ENCODE measurements around the gene RHOBTB1. TPM values are rescaled to one million over a fixed set of nuclear protein-coding genes. Genes with fewer than 3 reads are reported as not detected.
"Not testable (repeated sequence)": the region's sequence is repeated elsewhere in the genome, so short reads cannot be mapped to it uniquely, and the experiment has no call there.

The RHOBTB1 gene
- total RNA-seq, 1 donor from 2014 or later = 14.4 TPM

GRCh38 chr10:60977161-60978122, 33.5 kb upstream of the RHOBTB1 start:
- DNase-seq = no peak
- no peaks in the 10 kb centered on the region for H3K36me3 Mint-ChIP-seq (ENCODE audit: unreplicated experiment)
- no peaks in the 10 kb centered on the region for H3K27me3 Mint-ChIP-seq (ENCODE audit: unreplicated experiment)
- no peaks in the 10 kb centered on the region for H3K9me3 Mint-ChIP-seq (ENCODE audit: unreplicated experiment)
- no peak for TF ChIP-seq CTCF (IDR thresholded peaks at IDR 0.05; ENCODE audit: partially characterized antibody, unreplicated experiment)
- H3K4me3 Mint-ChIP-seq (ENCODE audit: unreplicated experiment) = no peak overlapping the region
- no peaks in the 10 kb centered on the region for H3K4me1 Mint-ChIP-seq (ENCODE audit: low read depth, unreplicated experiment)
- no peak overlapping the region for H3K27ac Mint-ChIP-seq (ENCODE audit: unreplicated experiment)

GRCh38 chr10:60976687-60977086, 32.7 kb upstream of the RHOBTB1 start:
- H3K4me3 Mint-ChIP-seq (ENCODE audit: unreplicated experiment) = no peak overlapping the region
- TF ChIP-seq CTCF (IDR thresholded peaks at IDR 0.05; ENCODE audit: partially characterized antibody, unreplicated experiment) = no peak
- DNase-seq = no peak
- no peaks in the 10 kb centered on the region for H3K27me3 Mint-ChIP-seq (ENCODE audit: unreplicated experiment)
- H3K4me1 Mint-ChIP-seq (ENCODE audit: low read depth, unreplicated experiment) = no peaks in the 10 kb centered on the region
- H3K9me3 Mint-ChIP-seq (ENCODE audit: unreplicated experiment) = no peaks in the 10 kb centered on the region
- H3K36me3 Mint-ChIP-seq (ENCODE audit: unreplicated experiment) = no peaks in the 10 kb centered on the region
- no peak overlapping the region for H3K27ac Mint-ChIP-seq (ENCODE audit: unreplicated experiment)

DNA sequence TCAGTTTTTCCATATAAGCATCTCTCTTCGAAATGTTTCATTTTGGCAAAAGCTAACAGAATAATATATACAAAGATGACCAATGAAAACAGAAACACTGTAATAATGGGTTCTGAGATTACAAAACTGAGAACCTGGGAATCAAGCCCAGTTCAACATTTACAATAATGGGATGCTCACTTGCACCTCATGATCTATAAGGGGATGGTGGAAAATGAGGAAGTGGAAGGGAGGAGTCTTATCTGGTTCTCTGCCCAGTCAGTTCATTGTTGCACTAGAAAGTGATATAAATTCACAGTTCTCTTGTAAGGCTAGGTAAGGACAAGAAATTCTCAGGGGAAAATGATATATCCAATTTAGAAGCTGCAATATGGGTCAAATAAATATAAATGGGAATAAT, 31.7 kb upstream of the RHOBTB1 start:
- H3K4me1 Mint-ChIP-seq (ENCODE audit: low read depth, unreplicated experiment) = no peaks in the 10 kb centered on the region

GRCh38 chr10:60974463-60975149, 30.6 kb upstream of the RHOBTB1 start:
- H3K4me1 Mint-ChIP-seq (ENCODE audit: low read depth, unreplicated experiment) = no peaks in the 10 kb centered on the region
- H3K27ac Mint-ChIP-seq (ENCODE audit: unreplicated experiment) = no peak overlapping the region
- H3K36me3 Mint-ChIP-seq (ENCODE audit: unreplicated experiment) = no peaks in the 10 kb centered on the region
- DNase-seq = no peak
- no peak overlapping the region for H3K4me3 Mint-ChIP-seq (ENCODE audit: unreplicated experiment)
- no peaks in the 10 kb centered on the region for H3K9me3 Mint-ChIP-seq (ENCODE audit: unreplicated experiment)
- no peaks in the 10 kb centered on the region for H3K27me3 Mint-ChIP-seq (ENCODE audit: unreplicated experiment)
- no peak for TF ChIP-seq CTCF (IDR thresholded peaks at IDR 0.05; ENCODE audit: partially characterized antibody, unreplicated experiment)

More for the DNA sequence above, 31.7 kb upstream of the RHOBTB1 start:
- Mint-ChIP-seq H3K4me3 (ENCODE audit: unreplicated experiment) (no peak overlapping the region), H3K27ac (ENCODE audit: unreplicated experiment) (no peak overlapping the region), H3K9me3 (ENCODE audit: unreplicated experiment) (no peaks in the 10 kb centered on the region), H3K36me3 (ENCODE audit: unreplicated experiment) (no peaks in the 10 kb centered on the region), H3K27me3 (ENCODE audit: unreplicated experiment) (no peaks in the 10 kb centered on the region)
- DNase-seq = no peak
- no peak for TF ChIP-seq CTCF (IDR thresholded peaks at IDR 0.05; ENCODE audit: partially characterized antibody, unreplicated experiment)

DNA sequence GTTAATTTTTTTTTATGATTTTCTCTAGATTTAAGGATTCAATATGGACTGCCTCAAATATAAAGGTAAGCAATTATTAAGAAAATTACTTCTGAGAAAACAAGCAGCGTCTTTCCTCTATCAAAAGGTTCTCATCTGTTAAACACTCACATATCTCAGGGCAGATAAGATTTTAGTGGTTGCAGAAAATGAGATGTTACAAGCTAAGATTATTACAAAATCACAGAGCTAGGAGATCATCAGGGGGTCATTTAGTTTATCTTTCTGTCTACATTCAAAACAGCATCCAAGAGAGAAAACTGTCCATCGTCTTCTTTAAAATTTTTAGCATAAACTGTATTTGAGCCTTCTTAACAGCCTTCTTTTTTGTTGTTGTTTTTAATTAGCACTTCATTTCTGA, 29.1 kb upstream of the RHOBTB1 start:
- Mint-ChIP-seq H3K4me1 (ENCODE audit: low read depth, unreplicated experiment) (no peaks in the 10 kb centered on the region), H3K9me3 (ENCODE audit: unreplicated experiment) (no peaks in the 10 kb centered on the region), H3K4me3 (ENCODE audit: unreplicated experiment) (no peak overlapping the region), H3K27me3 (ENCODE audit: unreplicated experiment) (no peaks in the 10 kb centered on the region), H3K36me3 (ENCODE audit: unreplicated experiment) (no peaks in the 10 kb centered on the region), H3K27ac (ENCODE audit: unreplicated experiment) (no peak overlapping the region)
- TF ChIP-seq CTCF (IDR thresholded peaks at IDR 0.05; ENCODE audit: partially characterized antibody, unreplicated experiment) = no peak
- DNase-seq = no peak

- not testable (repeated sequence) for H3K4me3 Mint-ChIP-seq (ENCODE audit: unreplicated experiment); H3K27me3 Mint-ChIP-seq (ENCODE audit: unreplicated experiment); H3K4me1 Mint-ChIP-seq (ENCODE audit: low read depth, unreplicated experiment); H3K27ac Mint-ChIP-seq (ENCODE audit: unreplicated experiment); H3K9me3 Mint-ChIP-seq (ENCODE audit: unreplicated experiment); H3K36me3 Mint-ChIP-seq (ENCODE audit: unreplicated experiment); DNase-seq
Observed at GRCh38 chr10:60972181-60972580, 28.2 kb upstream of the RHOBTB1 start.
